ENCODE measurements around the gene HDHD3. TPM values are rescaled to one million over a fixed set of nuclear protein-coding genes. Genes with fewer than 3 reads are reported as not detected.

Gene HDHD3
- total RNA-seq, 1 donor, result 7.3 TPM

GRCh38 chr9:113359385-113359784, 17.4 kb downstream of the HDHD3 start:
- no peak for DNase-seq (ENCODE audit: low read depth)
- H3K4me3 ChIP-seq (ENCODE audit: low read depth, low read length), result no peak overlapping the region
- no peak for TF ChIP-seq CTCF (IDR thresholded peaks at IDR 0.05; ENCODE audit: insufficient read depth, low read depth, low read length)

- H3K4me3 ChIP-seq (ENCODE audit: low read depth, low read length), result no peak overlapping the region
- no peak for TF ChIP-seq CTCF (IDR thresholded peaks at IDR 0.05; ENCODE audit: insufficient read depth, low read depth, low read length)
- no peak for DNase-seq (ENCODE audit: low read depth)
Observed at GRCh38 chr9:113356686-113357292, 20.0 kb downstream of the HDHD3 start.

GRCh38 chr9:113355040-113355596, 21.7 kb downstream of the HDHD3 start:
- DNase-seq (ENCODE audit: low read depth), result peak; percentile 19
- TF ChIP-seq CTCF (IDR thresholded peaks at IDR 0.05; ENCODE audit: insufficient read depth, low read depth, low read length), result peak; percentile 35
- no peak overlapping the region for H3K4me3 ChIP-seq (ENCODE audit: low read depth, low read length)

- DNase-seq (ENCODE audit: low read depth), result no peak
- no peak for TF ChIP-seq CTCF (IDR thresholded peaks at IDR 0.05; ENCODE audit: insufficient read depth, low read depth, low read length)
- H3K4me3 ChIP-seq (ENCODE audit: low read depth, low read length), result no peak overlapping the region
Observed at GRCh38 chr9:113352411-113352810, 24.4 kb downstream of the HDHD3 start.

- no peak overlapping the region for H3K4me3 ChIP-seq (ENCODE audit: low read depth, low read length)
- no peak for TF ChIP-seq CTCF (IDR thresholded peaks at IDR 0.05; ENCODE audit: insufficient read depth, low read depth, low read length)
- DNase-seq (ENCODE audit: low read depth), result no peak
Observed at GRCh38 chr9:113352006-113352405, 24.8 kb downstream of the HDHD3 start.

GRCh38 chr9:113350937-113351336, 25.8 kb downstream of the HDHD3 start:
- TF ChIP-seq CTCF (IDR thresholded peaks at IDR 0.05; ENCODE audit: insufficient read depth, low read depth, low read length), result no peak
- no peak for DNase-seq (ENCODE audit: low read depth)
- no peak overlapping the region for H3K4me3 ChIP-seq (ENCODE audit: low read depth, low read length)
